HepG2 (cell line): ENCODE measurements around the gene CPE. TPM values are rescaled to one million over a fixed set of nuclear protein-coding genes. Genes with fewer than 3 reads are reported as not detected.

ENCODE experiments used
- ELF3 ChIP-seq: IDR thresholded peaks from 2 replicates; pipeline ENCODE4 v1.6.1; 2016; ENCODE audit warnings: missing genetic modification reagents, missing compliant biosample characterization
- FOXA3 ChIP-seq: IDR thresholded peaks from 2 replicates; pipeline ENCODE4 v1.6.1; 2016; ENCODE audit warnings: missing genetic modification reagents, missing compliant biosample characterization
- HHEX ChIP-seq: IDR thresholded peaks from 2 replicates; pipeline ENCODE4 v1.6.1; 2016; ENCODE audit warnings: control low read depth
- JUNB ChIP-seq: sonication (generic); formaldehyde crosslinking; IDR thresholded peaks from 2 replicates; pipeline ENCODE4 v1.8.0; 2022; ENCODE audit warnings: missing genetic modification reagents, mild to moderate bottlenecking, borderline replicate concordance
- NFKB2 ChIP-seq: sonication (generic); formaldehyde crosslinking; IDR thresholded peaks from 2 replicates; pipeline ENCODE4 v1.4.0; 2020; ENCODE audit warnings: missing genetic modification reagents, borderline replicate concordance
- PAF1 ChIP-seq: IDR thresholded peaks from 2 replicates; pipeline ENCODE4 v1.6.1; 2016; ENCODE audit warnings: missing genetic modification reagents, missing compliant biosample characterization
- TRIM24 ChIP-seq: sonication (generic); formaldehyde crosslinking; IDR thresholded peaks from 2 replicates; pipeline ENCODE4 v1.8.0; 2022; ENCODE audit warnings: mild to moderate bottlenecking, missing genetic modification reagents
- ZNF256 ChIP-seq: sonication (generic); formaldehyde crosslinking; conservative IDR thresholded peaks from 2 replicates; pipeline ENCODE4 v1.4.0; 2020; ENCODE audit warnings: missing genetic modification reagents
- ZNF660 ChIP-seq: sonication (generic); formaldehyde crosslinking; IDR thresholded peaks from 2 replicates; pipeline ENCODE4 v1.5.1; 2020; ENCODE audit warnings: mild to moderate bottlenecking, low read depth, missing genetic modification reagents, borderline replicate concordance
- polyA plus RNA-seq, 8 experiments: library from polyadenylated mRNA; depleted of rRNA in 3 of 8; stranded (reverse) in 7 of 8; unstranded in 1 of 8; fragments of >200 nt; fragmentation: Illumina TruSeq in 4 of 8; extraction: Trizol in 4 of 8; gene quantifications; 2 replicates each; pipeline versions ENCODE4 v1.2.1 to v1.2.3, GENCODE V29; 2011 to 2016; ENCODE audit warnings: low read depth in 4 of 8, missing spikeins in 1 of 8, mixed read lengths in 1 of 8; ENCODE audit not compliant: insufficient read depth in 1 of 8
- total RNA-seq, 5 experiments: library from RNA; depleted of rRNA; stranded (reverse); fragments of >200 nt; fragmentation: Illumina TruSeq; extraction: Trizol; gene quantifications; 2 replicates each; pipeline ENCODE4 v1.2.3, GENCODE V29; 2016; ENCODE audit warnings: low read depth in 1 of 5
- TF ChIP-seq, protein P1 (sequence below), 2 experiments: fragments of 450-650 bp in 1 of 2; sonication (generic) in 1 of 2; formaldehyde crosslinking in 1 of 2; IDR thresholded peaks; 2 replicates each; pipeline versions ENCODE4 v1.6.1 to v1.8.0; 2016 to 2022; ENCODE audit warnings: antibody characterized with exemption in 1 of 2, mild to moderate bottlenecking in 1 of 2, missing genetic modification reagents in 1 of 2
- TF ChIP-seq, protein P2 (sequence below): sonication (generic); formaldehyde crosslinking; IDR thresholded peaks from 2 replicates; pipeline ENCODE4 v1.8.0; 2022; ENCODE audit warnings: low read depth, missing genetic modification reagents
- TF ChIP-seq, protein P3 (sequence below): sonication (generic); formaldehyde crosslinking; IDR thresholded peaks from 2 replicates; pipeline ENCODE4 v1.4.0; 2020; ENCODE audit warnings: missing genetic modification reagents
- TF ChIP-seq, protein P4 (sequence below): sonication (generic); formaldehyde crosslinking; IDR thresholded peaks from 2 replicates; pipeline ENCODE4 v1.4.0; 2020; ENCODE audit warnings: missing genetic modification reagents

CPE gene
- total and polyA plus RNA-seq, 2 of the 13 experiments (the other 11 are each of a cell fraction or from before 2014, with no cell fraction given) = 268 to 852 TPM

DNA sequence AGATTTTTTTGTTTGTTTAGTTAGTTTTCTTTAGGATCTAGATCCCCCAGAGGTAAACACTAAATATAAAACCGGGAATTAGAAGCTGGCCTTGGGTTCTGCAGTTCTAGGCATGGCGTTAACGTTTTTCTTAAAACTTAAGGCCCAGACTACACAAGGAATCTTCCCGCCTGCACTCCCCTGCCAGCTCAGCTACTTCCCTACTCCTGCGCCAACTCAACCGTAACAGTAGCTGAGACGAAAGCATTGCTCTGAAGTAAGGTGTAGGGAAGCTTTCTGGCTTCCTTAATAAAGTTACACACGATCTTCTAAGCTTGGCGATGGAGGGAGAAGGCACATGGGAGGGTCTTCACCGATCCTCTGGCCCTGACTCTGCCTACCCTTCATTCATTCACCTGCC, 37.1 kb downstream of the CPE start (continued):
- TF ChIP-seq, protein P1, sequence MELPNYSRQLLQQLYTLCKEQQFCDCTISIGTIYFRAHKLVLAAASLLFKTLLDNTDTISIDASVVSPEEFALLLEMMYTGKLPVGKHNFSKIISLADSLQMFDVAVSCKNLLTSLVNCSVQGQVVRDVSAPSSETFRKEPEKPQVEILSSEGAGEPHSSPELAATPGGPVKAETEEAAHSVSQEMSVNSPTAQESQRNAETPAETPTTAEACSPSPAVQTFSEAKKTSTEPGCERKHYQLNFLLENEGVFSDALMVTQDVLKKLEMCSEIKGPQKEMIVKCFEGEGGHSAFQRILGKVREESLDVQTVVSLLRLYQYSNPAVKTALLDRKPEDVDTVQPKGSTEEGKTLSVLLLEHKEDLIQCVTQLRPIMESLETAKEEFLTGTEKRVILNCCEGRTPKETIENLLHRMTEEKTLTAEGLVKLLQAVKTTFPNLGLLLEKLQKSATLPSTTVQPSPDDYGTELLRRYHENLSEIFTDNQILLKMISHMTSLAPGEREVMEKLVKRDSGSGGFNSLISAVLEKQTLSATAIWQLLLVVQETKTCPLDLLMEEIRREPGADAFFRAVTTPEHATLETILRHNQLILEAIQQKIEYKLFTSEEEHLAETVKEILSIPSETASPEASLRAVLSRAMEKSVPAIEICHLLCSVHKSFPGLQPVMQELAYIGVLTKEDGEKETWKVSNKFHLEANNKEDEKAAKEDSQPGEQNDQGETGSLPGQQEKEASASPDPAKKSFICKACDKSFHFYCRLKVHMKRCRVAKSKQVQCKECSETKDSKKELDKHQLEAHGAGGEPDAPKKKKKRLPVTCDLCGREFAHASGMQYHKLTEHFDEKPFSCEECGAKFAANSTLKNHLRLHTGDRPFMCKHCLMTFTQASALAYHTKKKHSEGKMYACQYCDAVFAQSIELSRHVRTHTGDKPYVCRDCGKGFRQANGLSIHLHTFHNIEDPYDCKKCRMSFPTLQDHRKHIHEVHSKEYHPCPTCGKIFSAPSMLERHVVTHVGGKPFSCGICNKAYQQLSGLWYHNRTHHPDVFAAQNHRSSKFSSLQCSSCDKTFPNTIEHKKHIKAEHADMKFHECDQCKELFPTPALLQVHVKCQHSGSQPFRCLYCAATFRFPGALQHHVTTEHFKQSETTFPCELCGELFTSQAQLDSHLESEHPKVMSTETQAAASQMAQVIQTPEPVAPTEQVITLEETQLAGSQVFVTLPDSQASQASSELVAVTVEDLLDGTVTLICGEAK (IDR thresholded peaks at IDR 0.05) = no peak
- TF ChIP-seq, protein P1 (CRISPR knock-in tag; IDR thresholded peaks at IDR 0.05) = no peak
- TF ChIP-seq TRIM24 (CRISPR knock-in tag) (no peak), FOXA3 (CRISPR knock-in tag) (no peak), ZNF256 (no peak), PAF1 (CRISPR knock-in tag) (no peak), NFKB2 (CRISPR knock-in tag) (no peak), ZNF660 (no peak), JUNB (no peak), ELF3 (CRISPR knock-in tag) (no peak), HHEX (no peak)
- TF ChIP-seq, protein P2, sequence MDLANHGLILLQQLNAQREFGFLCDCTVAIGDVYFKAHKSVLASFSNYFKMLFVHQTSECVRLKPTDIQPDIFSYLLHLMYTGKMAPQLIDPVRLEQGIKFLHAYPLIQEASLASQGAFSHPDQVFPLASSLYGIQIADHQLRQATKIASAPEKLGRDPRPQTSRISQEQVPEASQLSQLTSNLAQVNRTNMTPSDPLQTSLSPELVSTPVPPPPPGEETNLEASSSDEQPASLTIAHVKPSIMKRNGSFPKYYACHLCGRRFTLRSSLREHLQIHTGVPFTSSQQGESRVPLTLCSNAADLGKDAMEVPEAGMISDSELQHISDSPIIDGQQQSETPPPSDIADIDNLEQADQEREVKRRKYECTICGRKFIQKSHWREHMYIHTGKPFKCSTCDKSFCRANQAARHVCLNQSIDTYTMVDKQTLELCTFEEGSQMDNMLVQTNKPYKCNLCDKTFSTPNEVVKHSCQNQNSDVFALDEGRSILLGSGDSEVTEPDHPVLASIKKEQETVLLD (CRISPR knock-in tag) = no peak
- TF ChIP-seq, protein P3, sequence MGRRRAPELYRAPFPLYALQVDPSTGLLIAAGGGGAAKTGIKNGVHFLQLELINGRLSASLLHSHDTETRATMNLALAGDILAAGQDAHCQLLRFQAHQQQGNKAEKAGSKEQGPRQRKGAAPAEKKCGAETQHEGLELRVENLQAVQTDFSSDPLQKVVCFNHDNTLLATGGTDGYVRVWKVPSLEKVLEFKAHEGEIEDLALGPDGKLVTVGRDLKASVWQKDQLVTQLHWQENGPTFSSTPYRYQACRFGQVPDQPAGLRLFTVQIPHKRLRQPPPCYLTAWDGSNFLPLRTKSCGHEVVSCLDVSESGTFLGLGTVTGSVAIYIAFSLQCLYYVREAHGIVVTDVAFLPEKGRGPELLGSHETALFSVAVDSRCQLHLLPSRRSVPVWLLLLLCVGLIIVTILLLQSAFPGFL (CRISPR knock-in tag) = no peak
- TF ChIP-seq, protein P4, sequence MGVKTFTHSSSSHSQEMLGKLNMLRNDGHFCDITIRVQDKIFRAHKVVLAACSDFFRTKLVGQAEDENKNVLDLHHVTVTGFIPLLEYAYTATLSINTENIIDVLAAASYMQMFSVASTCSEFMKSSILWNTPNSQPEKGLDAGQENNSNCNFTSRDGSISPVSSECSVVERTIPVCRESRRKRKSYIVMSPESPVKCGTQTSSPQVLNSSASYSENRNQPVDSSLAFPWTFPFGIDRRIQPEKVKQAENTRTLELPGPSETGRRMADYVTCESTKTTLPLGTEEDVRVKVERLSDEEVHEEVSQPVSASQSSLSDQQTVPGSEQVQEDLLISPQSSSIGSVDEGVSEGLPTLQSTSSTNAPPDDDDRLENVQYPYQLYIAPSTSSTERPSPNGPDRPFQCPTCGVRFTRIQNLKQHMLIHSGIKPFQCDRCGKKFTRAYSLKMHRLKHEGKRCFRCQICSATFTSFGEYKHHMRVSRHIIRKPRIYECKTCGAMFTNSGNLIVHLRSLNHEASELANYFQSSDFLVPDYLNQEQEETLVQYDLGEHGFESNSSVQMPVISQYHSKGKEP (CRISPR knock-in tag) = no peak
- TF ChIP-seq, all 625 proteins: peak for 0
